ENCODE data around the gene TSPO2.

DNA sequence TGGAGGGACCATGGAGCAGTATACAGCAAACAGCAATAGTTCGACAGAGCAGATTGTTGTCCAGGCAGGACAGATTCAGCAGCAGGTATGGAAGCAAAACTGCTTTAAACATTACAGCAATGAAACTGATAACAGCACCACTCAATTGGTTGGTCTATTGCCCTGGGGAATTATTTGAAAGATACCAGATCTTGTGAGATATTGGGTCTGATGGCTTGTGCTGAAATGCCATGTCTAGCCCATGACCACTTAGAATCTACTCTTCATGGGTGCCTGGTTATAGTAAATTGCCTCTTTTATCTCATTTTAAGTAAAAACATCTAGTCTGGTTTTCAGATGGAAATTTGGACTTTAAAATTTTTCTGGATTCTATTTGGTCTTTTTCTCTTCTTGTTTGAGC is 36.8 kb downstream of the TSPO2 start:
- TF ChIP-seq CTCF (IDR thresholded peaks at IDR 0.05) (no peak), EZH2 (IDR thresholded peaks at IDR 0.05) (no peak)

All from neural progenitor cell (in vitro differentiated cells).